Stimulated activated CD8-positive, alpha-beta memory T cell treated with anti-CD3 and anti-CD28 coated beads, Interleukin-12 subunit alpha, Interleukin-12 subunit beta, amount 100 ng/mL, for 24 hours (primary cell): ENCODE measurements around the gene MAP4K2.

Experiments used
- DNase-seq: peaks from one replicate; pipeline ENCODE4 v3.0.0-alpha.2; 2020; ENCODE audit errors: extremely low read depth

MAP4K2 gene

DNA sequence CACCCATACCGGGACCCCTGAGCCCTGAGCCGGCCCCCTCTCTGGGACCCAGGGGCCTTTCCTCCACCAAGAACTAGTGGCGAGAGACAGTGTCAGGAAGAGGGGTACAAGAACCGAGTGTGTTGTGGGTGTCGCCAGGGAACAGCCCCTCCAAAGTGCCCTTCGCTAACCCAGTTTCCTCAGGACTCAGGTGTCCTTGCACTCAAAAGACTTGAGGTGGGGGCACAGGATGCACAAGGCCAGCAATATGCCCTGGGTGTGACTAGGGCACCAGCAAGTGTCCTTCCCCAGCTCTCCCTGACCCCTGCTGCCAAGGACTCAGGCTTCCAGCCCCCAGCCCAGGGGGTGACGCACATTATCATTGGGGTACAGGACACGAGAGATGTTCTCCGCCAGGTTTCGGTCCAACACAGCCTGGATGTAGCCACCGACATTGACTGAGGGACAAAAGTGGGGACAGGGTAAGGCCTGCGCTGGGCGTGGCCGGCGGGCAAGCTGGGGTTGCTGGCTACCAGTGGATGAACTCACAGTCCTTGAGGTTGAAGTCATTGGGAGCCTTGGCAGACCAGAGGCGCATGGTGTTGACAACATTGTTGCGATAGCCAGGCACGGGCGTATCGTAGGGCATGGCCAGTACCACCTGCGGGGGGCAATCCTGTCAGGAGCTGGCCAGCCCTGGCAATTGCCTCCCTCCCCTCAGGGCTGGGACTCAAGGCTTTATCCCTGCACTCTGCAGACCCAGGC is 47.9 kb downstream of the MAP4K2 start:
- DNase-seq = no peak

DNA sequence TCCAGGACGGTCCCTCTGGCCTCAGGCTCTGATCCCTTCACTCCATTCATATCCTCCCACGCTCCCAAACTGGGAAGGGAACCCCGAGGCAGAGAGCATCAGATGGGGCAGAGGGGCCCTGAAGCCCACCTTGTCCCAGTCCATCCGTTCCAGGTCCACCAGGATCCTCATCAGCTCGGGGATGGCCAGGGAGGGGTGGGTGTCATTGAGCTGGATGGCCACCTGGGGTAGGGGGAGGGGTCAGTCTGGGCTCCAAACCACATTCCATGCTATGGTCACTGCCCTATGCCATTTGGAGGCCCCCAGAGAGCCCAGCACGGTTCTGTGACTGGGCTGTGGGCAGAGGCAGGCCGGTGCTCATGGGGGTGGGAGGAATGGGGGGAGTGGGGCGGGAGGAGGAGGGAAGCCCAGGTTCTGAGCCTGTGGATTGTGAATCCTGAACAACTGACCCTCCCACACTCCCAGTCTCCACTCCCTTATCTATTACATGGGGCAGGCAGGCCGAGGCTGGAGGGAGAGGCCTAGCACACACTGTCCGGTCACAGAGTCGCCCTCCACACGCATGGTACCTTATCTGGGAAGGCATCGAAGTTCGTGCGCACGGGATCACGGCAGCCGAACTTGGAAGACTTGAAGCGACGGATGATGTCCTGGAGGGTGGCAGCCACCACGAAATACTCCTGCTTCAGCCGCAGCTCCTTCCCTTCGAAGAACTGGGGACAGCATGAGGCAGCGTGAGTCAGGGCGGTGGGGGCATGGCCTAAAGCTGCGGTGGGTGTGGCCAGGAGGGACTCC is 48.7 kb downstream of the MAP4K2 start:
- DNase-seq = no peak

DNA sequence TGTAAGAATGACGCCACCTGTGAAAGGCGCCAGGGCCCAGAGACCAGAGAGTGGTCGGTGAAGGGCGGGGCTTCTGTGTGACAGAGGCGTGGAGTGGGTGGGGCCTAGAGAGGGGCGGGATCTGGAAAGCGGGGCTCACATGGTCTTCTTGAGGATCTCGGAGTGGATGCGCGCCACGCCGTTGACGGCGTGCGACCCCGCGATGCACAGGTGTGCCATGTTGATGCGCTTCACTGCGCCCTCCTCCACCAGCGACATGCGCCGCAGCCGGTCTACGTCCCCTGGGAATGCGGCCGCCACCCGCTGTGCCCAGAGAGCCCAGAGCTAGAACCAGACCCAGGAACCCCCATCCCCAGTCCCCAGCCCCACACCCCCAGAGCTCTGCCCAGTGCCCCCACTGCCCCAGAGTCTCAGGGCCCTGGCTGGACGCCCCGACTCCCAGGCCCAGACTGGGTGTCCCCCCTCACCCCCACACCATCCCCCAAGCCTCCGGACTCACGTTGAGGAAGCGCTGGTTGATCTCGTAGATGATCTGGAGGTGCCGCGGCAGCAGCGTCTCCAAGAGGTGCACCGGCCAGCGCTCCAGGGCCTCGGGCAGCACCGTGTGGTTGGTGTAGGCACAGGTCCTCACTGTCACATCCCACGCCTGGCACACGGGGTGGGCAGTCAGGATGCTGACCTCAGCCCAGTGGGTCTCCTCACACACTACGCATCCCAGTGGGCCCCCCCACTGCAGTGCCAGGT is 49.5 kb downstream of the MAP4K2 start:
- DNase-seq = no peak

DNA sequence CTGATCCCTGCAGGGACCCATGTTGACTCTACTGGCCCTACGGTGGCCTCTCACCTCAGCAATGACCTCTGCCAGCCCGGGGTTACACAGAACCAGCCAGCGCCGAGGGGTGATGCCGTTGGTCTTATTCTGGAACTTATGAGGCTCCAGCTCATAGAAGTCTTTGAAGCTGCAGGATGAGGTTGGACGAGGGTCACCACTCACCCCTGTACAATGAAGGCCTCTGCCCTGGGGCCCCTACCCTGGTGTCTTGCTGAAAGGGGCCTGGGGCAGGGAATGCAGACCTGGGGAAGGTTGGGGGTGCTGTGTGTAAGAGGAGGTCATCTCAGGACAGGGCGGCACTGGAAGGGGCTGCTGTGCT is 50.0 kb downstream of the MAP4K2 start:
- DNase-seq = no peak

DNA sequence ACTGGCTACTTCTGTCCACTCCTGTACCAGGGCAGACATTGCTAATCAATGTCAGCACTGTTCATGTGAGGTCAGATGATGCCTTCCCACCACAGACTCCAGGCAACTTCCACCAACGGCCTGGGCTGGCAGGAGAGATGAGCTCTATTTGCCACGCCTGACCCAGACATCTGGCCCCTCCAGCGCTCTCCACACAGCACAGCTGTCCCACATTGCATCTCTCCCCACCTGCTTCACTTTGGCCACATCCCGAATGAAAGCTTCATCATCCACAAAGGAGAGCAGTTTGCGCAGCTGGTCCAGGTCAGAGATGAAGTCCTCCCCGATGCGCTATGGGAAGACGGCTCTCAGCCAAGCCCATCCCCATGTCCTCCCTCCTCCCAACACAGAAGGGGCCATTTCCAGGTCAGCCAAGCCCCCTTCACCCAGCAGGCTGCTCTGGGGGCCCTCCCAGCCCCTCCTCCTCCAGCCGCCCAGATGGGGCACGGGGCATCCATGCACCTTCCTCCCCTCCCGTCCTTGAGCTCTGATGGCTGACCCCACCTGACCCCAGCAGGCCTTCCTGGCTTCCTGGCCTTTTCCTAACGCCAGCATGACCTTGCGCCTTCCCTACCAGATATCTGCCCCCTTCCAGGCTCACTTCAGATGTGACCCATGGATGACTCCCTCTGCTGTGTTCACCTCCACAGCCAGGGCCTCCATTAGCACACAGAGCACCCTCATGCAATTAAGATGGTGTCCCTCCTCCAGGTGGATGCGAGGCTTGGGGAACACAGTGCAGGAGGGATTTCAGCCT is 50.6 kb downstream of the MAP4K2 start:
- DNase-seq = no peak

DNA sequence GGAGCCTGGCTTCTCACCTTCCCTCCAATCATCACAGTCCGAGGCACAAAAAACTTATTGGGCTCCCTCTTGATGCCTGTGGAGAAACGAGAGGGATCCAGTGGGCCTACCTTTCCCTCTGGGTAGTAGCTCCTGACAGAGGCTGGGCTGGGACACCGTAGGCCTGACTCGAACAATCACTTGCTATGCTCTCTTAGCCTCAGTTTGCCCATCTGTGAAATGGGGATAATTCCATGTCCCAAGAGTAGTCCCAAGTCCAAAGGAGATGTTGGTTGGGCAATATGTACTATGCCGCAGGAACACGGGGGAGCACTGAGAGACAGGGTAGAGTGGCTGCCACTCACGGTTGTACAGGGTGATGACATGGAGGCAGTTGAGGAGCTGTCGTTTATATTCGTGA is 51.4 kb downstream of the MAP4K2 start:
- DNase-seq = no peak

DNA sequence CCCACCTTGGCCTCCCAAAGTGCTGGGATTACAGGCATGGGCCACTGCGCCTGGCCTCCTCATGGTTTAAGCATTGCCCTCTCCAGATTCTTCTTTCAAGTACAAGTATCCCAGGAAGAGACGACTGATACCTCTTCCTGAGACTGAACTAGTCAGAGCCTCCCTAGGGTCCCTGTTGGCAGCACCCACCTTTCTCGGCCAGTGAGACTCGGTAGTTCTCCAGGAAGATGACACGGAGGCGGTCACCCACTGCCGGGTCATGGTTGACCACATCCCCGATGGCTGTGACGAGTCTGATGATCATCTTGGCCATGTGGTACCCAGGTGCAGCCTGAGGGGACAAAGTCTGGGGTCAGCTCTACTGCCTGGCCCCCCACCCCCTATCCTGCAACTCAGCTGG is 51.9 kb downstream of the MAP4K2 start:
- no peak for DNase-seq

DNA sequence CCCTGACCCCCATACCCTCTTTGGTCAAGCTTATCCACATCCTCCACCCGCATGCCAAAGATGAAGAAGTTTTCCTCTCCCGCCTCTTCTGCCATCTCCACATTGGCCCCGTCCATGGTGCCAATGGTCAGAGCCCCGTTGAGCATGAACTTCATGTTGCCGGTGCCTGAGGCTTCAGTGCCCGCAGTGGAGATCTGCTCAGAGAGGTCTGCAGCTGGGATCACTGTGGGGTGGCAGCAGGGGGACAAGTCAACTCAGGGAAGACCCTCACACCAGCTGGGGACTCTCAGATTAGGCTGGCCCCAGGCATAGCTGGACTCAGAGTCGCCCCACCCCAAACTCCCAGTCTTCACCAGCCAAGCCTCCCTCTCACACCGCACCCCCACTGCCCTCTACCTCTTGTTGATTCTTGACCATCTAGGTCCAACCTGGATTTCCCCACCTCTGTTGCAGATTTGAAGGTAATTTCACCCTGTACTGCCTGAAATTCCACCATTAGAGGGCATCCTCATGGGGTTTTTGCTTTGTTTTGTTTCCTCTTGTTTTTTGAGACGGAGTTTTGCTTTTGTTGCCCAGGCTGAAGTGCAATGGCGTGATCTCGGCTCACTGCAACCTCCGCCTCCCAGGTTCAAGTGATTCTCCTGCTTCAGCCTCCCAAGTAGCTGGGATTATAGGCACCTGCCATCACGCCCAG is 52.5 kb downstream of the MAP4K2 start:
- no peak for DNase-seq

DNA sequence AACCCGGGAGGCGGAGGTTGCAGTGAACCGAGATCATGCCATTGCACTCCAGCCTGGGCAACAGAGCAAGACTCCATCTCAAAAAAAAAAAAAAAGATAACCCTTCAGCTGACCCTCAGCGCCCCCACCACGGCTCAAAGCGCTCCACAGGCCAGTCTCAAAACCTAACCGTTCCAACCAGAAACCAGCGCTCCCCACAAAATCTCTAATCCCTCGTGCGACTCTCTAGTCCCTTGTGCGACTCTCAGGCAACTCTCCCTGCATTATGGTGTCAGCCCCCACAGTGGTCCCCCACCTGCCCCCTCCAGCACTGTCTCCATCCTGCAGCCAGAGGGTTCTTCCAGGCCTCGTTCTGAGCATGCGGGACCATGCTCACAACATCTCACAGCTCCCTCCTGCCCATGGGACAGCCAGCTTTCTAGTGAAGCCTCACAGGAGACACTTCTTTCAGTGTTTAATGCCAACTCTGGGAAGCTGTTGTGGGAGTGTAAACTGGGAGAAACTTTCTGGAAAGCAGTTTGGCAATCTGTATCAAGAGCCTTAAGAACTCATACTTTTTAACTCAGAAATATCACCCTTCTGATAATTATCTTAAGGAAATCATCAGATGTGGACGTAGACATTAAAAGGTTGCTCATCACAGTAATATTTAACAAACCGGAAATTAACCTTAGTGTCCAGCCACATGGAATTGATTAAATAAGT is 54.9 kb downstream of the MAP4K2 start:
- no peak for DNase-seq

DNA sequence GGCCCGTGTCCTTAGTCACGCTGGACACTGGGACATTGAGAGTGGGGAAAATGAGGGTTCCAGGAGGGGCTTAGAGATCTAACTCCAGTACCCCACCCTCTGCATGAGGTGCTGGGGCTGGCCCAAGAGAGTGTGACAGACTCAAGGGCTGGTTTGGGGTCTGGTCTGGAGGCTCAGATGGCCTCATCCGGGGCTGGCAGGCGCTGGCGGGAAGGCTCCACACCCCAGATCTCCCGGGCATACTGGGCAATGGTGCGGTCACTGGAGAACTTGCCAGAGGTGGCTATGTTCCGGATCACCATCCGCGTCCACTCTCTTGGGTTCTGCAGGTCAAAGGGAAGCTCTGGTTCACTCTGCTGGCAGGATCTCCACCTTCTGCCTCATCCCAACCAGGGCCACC is 56.5 kb downstream of the MAP4K2 start:
- no peak for DNase-seq

DNA sequence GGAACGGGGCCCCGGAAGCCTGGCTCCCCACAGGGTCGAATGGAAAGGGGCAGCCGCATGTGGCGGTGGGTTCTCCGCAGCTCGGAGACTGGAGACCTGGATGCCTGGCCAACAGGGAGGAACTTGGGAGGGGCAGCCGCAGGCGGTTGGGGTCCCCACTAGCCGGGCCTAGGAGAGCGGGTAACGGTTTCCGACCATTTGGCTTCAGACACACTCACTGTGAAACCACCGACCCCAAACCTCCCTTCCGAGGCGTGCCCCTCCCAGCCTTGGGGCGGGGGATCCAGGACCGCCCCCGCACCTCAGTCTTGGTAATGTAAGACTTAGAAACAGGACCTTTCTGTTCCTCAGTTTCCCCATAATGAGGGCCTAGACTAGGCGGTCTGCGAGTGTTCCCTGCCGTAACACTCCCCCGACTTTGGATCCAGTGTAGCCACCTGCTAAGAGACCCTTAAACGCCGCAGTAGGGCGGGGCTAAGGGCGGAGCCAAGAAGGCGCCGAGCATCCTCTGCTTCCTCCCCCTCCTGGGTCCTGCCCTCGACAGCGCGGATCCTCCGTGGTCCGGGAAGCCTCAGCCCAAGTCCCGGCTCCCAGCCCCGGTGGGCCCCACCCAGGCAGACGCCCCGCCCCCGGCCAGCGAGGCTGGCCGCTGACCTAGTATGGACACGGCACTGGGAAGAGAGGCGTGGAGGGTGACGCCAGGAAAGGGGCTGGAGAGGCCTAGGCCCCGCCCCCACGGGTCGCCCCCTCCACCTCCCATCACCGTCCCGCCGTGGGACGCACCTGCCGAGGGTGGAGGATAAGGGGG is 57.3 kb downstream of the MAP4K2 start:
- peak; percentile 35 for DNase-seq

DNA sequence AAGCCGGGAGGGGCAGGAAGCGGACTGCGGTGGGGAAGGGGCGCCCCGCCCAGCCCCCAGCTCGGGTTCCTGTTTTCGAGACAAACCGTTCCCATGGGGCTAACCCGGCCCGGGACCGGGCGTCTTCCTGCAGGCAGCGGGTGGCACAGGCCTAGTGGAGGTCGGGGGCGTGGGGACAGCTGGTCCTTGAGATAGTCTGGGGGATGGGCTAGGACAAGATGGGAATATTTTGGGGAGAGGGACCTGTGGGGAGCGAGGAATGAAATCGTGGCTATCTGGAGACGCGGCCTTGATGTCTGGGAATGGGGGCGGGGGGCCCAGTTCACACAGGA is 57.9 kb downstream of the MAP4K2 start:
- no peak for DNase-seq

DNA sequence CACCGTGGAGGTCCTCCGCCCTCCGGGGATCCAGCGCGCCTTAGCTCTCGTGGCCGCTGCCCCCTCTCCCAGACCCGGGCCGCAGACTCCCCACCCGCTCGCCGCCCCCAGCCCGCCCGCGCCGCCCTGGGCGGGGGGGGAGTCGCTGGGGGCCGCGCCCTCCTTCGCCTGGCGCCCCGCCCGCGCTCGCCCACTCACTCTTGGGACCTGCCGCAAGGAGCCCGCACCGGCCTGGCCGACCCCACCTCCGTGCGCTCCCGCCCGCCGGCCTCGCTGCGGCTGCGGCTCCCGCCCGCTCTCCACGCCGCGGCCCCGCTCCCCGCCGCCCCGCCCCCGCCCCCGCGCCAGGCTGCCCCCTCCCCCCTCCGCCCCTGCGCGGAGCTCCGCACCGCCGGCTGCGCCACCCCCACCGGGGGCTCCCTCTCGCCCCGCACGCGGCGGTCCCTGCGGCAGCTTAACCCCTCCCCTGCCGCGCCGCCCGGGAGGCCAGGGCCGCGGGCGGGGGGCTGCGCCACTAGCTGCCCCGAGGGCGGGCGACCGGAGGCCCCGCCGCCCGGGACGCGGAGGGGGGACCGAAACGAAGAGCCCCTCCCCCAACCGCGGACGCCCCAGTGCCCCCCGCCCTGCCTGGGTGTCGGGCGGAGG is 58.3 kb downstream of the MAP4K2 start:
- no peak for DNase-seq

DNA sequence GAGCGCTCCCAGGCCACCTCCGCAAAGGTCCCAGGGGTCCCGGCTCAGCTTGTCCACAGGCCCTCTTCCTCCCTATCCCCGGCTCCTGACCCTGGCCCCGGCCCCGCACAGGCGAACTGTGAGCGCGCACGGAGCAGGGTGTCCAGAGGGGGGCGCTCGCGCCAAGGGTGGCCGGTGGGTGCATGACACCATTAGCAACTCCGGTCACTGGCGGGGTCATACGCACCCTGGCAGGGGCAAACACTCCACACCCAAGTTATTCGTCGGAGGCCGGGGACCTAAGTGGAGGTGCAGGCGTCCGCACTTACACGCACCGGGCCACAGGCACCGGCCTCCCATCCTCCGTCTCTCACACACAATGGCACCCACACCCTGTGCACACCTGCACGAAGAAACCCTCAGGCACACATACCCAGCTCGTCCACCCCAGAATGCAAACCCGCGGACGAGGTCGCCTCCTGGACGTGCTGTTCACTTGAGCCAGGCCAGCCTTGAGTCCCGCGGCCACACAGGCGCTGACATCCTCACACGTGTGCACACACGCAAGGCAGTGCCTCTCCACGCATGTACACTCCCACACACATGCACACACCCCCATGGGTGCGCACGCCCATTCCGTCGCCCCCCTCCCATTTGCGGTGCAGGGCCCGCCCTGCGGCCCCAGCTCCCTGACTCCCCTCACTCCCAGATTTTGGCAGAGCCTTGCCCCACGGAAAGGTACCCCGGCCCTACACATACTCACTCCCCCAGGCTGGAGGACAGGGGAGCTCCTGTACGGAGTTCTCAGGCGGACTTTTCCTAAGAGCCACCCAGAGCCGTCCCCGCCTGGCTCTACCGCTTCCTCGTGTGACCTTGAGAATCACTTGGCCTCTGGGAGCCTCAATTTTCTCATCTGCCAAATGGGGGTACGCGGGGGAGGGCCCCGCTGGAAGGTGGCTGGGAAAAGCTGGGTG is 59.1 kb downstream of the MAP4K2 start, which contains the start of gene RASGRP2:
RASGRP2 (minus strand) TSS at position 552 of the 953 bp plus-strand sequence. CDS start 1,276 bp downstream, outside the sequence.
- DNase-seq = peak; percentile 49

DNA sequence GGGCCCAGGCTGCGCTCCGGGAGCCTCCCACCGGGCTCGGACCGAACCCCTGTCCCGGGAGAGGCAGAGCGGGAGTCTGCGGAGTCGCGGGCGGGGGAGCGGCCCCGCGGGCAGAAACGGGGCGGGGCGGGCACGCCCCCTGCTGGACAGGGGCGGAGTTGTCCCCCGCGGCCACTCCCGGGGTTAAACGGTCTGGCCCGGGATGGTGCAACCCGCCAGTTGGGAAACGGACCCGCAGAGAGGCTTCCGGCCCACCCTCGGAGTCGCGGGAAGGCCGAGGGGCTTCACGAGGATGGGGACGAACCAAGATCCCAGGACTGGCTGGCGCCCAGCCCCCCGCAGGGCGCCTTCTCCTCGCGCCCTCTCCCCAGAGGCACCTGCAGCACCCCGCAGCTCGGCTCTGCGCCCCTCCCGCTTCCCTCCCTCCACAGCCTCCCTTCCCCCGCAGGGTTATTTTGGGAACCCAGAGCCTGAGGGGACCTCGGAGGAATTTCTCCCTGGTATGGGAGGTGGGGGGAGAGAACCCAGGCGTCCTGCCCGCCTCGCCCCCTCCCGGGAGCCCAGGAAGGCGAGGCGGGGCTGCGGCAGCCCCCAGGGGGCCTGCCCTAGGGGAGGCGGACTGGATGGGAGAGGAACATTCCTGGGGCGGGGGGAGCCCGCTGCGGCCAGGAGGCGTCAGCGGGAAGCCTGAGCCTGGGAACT is 60.0 kb downstream of the MAP4K2 start:
- DNase-seq = peak; percentile 39

DNA sequence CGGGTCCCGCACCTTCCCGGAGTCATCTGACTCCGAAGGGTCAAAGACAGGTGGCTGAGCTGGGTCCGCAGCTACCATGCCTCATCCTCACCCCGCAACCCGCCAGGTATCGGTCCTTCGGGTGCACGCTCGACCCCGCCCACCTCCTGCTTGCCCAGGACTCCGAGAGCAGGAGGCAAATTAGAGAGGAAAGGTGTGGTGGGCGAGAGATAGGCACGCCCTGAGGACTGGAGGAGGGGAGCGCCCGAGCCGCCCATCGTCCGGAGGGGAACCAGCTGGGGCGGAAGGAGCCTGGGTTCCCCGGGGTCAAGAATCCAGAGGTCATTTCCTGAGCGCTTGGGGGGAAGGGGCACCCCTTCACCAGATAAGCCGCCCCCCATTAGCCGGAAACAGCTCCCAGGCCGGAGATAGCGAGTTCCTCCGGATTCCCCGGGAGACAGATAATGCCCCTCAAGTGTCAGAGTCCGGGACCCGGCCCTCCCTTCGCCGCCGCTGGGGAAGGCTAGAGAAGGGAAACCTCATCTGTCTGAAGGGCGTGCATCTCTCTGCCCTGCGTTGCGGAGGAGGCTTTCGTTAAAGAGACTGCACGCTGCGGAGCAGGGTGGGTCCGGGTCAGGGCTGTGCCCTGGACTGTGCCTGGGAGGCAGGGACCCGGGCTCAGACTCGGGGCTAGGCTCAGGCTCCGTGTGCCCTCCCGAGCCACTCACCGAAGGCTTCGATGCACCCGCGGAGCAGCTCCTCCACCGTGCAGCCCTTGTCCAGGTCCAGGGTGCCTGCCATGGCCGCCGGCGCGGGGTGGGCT is 60.7 kb downstream of the MAP4K2 start:
- DNase-seq = no peak
